Stimulated activated effector memory CD8-positive, alpha-beta T cell treated with anti-CD3 and anti-CD28 coated beads, Interleukin-12 subunit alpha, Interleukin-12 subunit beta, amount 100 ng/mL, for 72 hours (primary cell): ENCODE data around the gene DOK3.

ENCODE experiments used
- ATAC-seq: fragments of 150-1000 bp; cut with Tn5 transposase; 2 replicates; pipeline ENCODE4 v1.10.0; 2021
- DNase-seq, 2 donors: peaks; one replicate each; pipeline ENCODE4 v3.0.0; 2021 to 2022; ENCODE audit warnings: low spot score in 2 of 2
- H3K27ac Mint-ChIP-seq: one replicate; pipeline ENCODE4 v1.8.0; 2022; ENCODE audit warnings: mild to moderate bottlenecking, mixed read lengths
- H3K36me3 Mint-ChIP-seq: one replicate; pipeline ENCODE4 v1.8.0; 2022; ENCODE audit warnings: mild to moderate bottlenecking, mixed read lengths
- H3K4me1 Mint-ChIP-seq: one replicate; pipeline ENCODE4 v1.8.0; 2022; ENCODE audit warnings: mixed read lengths
- H3K4me3 Mint-ChIP-seq: one replicate; pipeline ENCODE4 v1.8.0; 2022; ENCODE audit warnings: mild to moderate bottlenecking, mixed read lengths
- H3K9me3 Mint-ChIP-seq: one replicate; pipeline ENCODE4 v1.8.0; 2022; ENCODE audit warnings: mixed read lengths

The DOK3 gene

DNA sequence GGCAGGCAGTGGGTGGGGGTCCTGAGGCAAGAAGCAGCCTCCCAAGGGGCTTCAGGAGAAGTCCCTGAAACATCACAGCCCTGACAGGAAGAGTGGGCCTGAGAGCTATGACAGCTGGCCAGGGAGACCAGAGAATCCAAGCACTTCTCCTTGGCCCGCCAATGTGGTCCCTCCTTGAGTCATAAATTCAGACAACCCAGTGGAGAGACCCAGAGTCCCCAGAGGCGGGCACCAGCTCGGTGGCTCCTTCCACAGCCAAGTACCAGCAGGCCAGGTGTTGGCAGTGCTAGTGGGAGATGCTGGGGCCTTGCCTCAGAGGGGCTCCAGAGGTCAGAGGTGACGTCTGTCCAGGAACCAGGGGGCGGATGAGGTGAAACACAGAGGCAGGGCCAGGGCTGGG, 1.6 kb upstream of the DOK3 start:
- DNase-seq = no peak
- ATAC-seq = no peak
- Mint-ChIP-seq H3K4me3 (no peak overlapping the region), H3K9me3 (no peaks in the 10 kb centered on the region), H3K27ac (no peak overlapping the region), H3K36me3 (peaks cover 72% of the 10 kb centered on the region), H3K4me1 (peaks cover 38% of the 10 kb centered on the region)

DNA sequence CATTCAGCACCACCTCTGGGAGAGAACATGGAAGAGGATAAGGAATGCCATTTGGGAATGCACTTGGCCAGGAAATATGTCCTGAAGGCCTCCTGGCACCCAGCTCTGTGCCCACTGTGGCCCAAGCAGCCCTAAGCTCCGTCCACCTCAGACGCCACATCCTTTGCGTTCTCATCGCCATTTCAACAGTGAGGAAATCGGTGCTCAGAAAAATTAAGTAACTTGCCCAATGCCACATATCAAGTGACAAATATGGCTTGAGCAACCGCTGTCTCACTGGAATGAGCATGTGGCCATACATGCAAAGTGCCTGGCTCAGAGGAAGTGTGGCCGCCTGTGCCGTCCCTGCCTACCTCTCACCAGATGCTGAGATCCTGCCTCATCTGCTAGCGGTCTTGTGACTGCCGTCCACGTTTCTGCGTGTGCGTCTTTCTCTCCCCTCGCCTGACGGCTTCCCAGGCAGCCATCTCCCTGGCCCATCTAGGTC, 984 bp upstream of the DOK3 start:
- no peak for DNase-seq

GRCh38 chr5:177509991-177510566, 453 bp upstream of the DOK3 start:
- H3K9me3 Mint-ChIP-seq = no peaks in the 10 kb centered on the region
- peaks cover 61% of the 10 kb centered on the region for H3K36me3 Mint-ChIP-seq
- DNase-seq = no peak
- no peak overlapping the region for H3K27ac Mint-ChIP-seq
- peaks cover 27% of the 10 kb centered on the region for H3K4me1 Mint-ChIP-seq
- H3K4me3 Mint-ChIP-seq = no peak overlapping the region
- ATAC-seq = peak; percentile 5

More for the DNA sequence above, 984 bp upstream of the DOK3 start:
- ATAC-seq = no peak
- Mint-ChIP-seq H3K36me3 (peaks cover 66% of the 10 kb centered on the region), H3K4me3 (no peak overlapping the region), H3K9me3 (no peaks in the 10 kb centered on the region), H3K27ac (no peak overlapping the region), H3K4me1 (peaks cover 32% of the 10 kb centered on the region)

GRCh38 chr5:177508837-177509236, 789 bp downstream of the DOK3 start:
- DNase-seq = no peak
- ATAC-seq = no peak
- Mint-ChIP-seq H3K4me1 (peaks cover 17% of the 10 kb centered on the region), H3K9me3 (no peaks in the 10 kb centered on the region), H3K36me3 (peaks cover 49% of the 10 kb centered on the region), H3K4me3 (no peak overlapping the region), H3K27ac (peak overlapping the region; percentile 56)

- Mint-ChIP-seq H3K36me3 (peaks cover 43% of the 10 kb centered on the region), H3K27ac (peak overlapping the region; percentile 1)
- no peak for ATAC-seq
Measured at GRCh38 chr5:177508221-177508611, 1.4 kb downstream of the DOK3 start.

GRCh38 chr5:177507596-177508220, 1.9 kb downstream of the DOK3 start:
- H3K9me3 Mint-ChIP-seq = no peaks in the 10 kb centered on the region
- ATAC-seq (no peak), DNase-seq (no peak)
- H3K27ac Mint-ChIP-seq = peak overlapping the region; percentile 1
- H3K36me3 Mint-ChIP-seq = peaks cover 37% of the 10 kb centered on the region
- H3K4me3 Mint-ChIP-seq = no peak overlapping the region
- H3K4me1 Mint-ChIP-seq = peaks cover 15% of the 10 kb centered on the region

More at GRCh38 chr5:177508221-177508611, 1.4 kb downstream of the DOK3 start:
- Mint-ChIP-seq H3K4me1 (peaks cover 15% of the 10 kb centered on the region), H3K4me3 (no peak overlapping the region), H3K9me3 (no peaks in the 10 kb centered on the region)
- DNase-seq = no peak

DNA sequence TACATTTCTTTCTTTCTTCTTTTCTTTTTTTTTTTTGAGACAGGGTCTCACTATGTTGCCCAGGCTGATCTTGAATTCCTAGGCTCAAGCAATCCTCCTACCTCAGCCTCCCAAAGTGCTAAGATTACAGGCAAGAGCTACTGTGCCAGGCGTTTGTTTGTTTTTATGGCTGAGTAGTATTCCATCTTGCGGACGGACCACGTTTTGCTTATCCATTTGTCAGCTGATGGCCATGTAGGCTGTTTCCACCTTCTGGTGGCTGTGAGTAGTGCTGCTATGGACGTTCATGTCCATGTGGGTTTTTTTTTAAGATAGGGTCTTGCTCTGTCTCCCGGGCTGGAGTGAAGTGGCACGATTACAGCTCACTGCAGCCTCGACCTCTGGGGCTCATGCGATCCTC, 2.5 kb downstream of the DOK3 start:
- no peak for DNase-seq
- Mint-ChIP-seq H3K4me3 (no peak overlapping the region), H3K9me3 (no peaks in the 10 kb centered on the region), H3K4me1 (peaks cover 15% of the 10 kb centered on the region), H3K27ac (peak overlapping the region; percentile 1), H3K36me3 (peaks cover 33% of the 10 kb centered on the region)
- no peak for ATAC-seq

- no peak for DNase-seq
- no peak for ATAC-seq
- Mint-ChIP-seq H3K4me1 (peaks cover 4% of the 10 kb centered on the region), H3K4me3 (no peak overlapping the region), H3K36me3 (peaks cover 16% of the 10 kb centered on the region), H3K27ac (no peak overlapping the region), H3K9me3 (no peaks in the 10 kb centered on the region)
Measured at GRCh38 chr5:177505075-177505474, 4.6 kb downstream of the DOK3 start.

GRCh38 chr5:177504086-177505056, 5.3 kb downstream of the DOK3 start:
- ATAC-seq (no peak), DNase-seq (no peak)
- Mint-ChIP-seq H3K4me3 (no peak overlapping the region), H3K9me3 (no peaks in the 10 kb centered on the region), H3K4me1 (no peaks in the 10 kb centered on the region), H3K27ac (no peak overlapping the region), H3K36me3 (peaks cover 14% of the 10 kb centered on the region)

DNA sequence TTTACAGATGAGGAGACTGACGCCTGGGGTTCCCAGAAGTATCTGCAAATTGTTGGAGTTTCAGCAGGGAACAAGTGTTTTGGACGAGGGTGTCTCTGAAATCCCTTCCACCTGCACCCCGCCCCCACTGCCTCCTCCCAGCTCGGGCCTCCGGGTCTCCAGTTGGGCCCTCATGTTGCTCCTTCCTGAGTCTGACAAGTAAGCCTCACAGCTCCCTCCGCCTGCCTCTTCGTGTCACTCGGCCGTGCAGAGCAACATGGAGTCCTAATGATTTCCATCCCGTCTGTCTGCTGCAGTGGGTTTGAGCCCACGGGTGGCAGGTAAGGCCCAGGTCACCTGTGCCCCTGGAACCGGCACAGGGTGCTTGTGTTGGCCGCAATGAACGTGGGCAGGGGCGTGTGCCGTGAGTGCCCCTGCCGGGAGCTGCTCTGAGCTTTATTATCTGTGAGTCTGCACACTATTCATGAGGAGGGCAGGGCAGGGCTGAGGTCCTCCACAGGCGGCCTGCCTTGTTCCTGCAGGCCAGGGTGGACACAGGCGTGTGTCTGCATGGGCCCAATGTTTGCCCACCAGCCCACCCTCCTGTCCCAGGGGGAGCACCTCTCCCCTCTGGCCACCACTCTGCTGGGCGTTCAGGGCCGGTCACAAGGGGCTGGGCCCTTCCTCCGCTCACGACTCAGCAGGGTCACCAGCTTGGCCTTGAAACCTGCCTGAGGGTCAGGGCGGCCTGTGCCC, 6.1 kb downstream of the DOK3 start:
- no peak for ATAC-seq
- DNase-seq = no peak
- Mint-ChIP-seq H3K4me3 (no peak overlapping the region), H3K4me1 (peaks cover 5% of the 10 kb centered on the region), H3K36me3 (peaks cover 10% of the 10 kb centered on the region), H3K27ac (no peak overlapping the region), H3K9me3 (no peaks in the 10 kb centered on the region)

- Mint-ChIP-seq H3K4me1 (peaks cover 11% of the 10 kb centered on the region), H3K36me3 (peaks cover 14% of the 10 kb centered on the region), H3K9me3 (no peaks in the 10 kb centered on the region), H3K4me3 (no peak overlapping the region), H3K27ac (peak overlapping the region; percentile 4)
- DNase-seq (no peak), ATAC-seq (no peak)
Measured at GRCh38 chr5:177502886-177503285, 6.7 kb downstream of the DOK3 start.

DNA sequence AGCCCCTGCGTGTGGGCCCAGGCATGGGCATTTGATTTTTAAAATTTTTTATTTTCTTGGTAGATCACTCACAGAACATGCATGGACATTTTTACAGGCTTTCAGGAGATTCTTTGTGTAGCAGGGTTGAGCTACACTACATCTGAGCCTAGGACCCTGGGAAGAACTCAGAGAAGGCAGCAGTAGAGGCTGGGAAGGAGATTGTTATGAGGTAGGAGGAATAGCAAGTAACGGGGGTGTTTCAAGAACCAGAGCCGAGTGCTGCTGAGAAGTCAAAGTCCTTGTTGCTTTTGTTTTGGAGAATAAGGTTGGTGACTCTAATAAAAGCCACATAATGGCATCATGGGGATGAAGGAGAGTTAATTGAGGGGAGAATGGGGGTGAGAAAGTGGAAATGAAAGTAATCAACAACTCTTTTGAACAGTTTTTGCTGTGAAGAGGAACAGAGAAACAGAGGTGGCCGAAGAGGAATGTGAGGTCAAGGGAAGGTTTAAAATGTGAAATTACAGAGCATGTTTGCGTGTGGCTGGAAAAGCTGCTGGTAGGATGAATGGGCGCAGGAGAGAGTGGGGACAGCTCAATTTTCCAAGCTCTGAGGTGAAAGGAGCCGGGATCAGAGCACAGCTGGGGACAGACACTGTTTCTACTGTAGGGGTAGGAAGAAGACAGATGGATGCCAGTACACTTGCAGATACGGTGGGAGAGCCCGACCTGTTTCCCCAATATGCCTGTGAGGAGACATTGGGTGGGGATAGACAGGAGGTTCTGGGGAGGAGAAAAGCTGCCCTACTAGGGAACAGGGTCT, 7.5 kb downstream of the DOK3 start:
- Mint-ChIP-seq H3K27ac (peak overlapping the region; percentile 4), H3K4me1 (peaks cover 15% of the 10 kb centered on the region), H3K9me3 (no peaks in the 10 kb centered on the region), H3K4me3 (no peak overlapping the region), H3K36me3 (peaks cover 12% of the 10 kb centered on the region)
- ATAC-seq (no peak), DNase-seq (no peak)

GRCh38 chr5:177500685-177501522, 8.7 kb downstream of the DOK3 start:
- DNase-seq (peak; percentile 85 to 92), ATAC-seq (peak; percentile 47)
- peaks cover 6% of the 10 kb centered on the region for H3K36me3 Mint-ChIP-seq
- H3K4me1 Mint-ChIP-seq = peaks cover 21% of the 10 kb centered on the region
- no peak overlapping the region for H3K27ac Mint-ChIP-seq
- H3K4me3 Mint-ChIP-seq = no peak overlapping the region
- no peaks in the 10 kb centered on the region for H3K9me3 Mint-ChIP-seq

GRCh38 chr5:177499842-177500241, 9.8 kb downstream of the DOK3 start:
- DNase-seq (no peak), ATAC-seq (no peak)
- H3K9me3 Mint-ChIP-seq = no peaks in the 10 kb centered on the region
- H3K27ac Mint-ChIP-seq = no peak overlapping the region
- peak overlapping the region; percentile 26 for H3K4me3 Mint-ChIP-seq
- H3K4me1 Mint-ChIP-seq = peaks cover 28% of the 10 kb centered on the region
- peaks cover 6% of the 10 kb centered on the region for H3K36me3 Mint-ChIP-seq
